Kidney epithelial cell (primary cell): ENCODE results near the gene BMAL1. TPM values are rescaled to one million over a fixed set of nuclear protein-coding genes. Genes with fewer than 3 reads are reported as not detected.
"Not testable (repeated sequence)": the region's sequence is repeated elsewhere in the genome, so short reads cannot be mapped to it uniquely, and the experiment has no call there.

ENCODE experiments used
- DNase-seq: peaks from one replicate; pipeline ENCODE4 v3.0.0-alpha.2; 2010; ENCODE audit warnings: low read depth
- H3K27me3 ChIP-seq: 2 replicates; pipeline ENCODE4 v1.6.0; 2011; ENCODE audit warnings: low read length; ENCODE audit not compliant: control insufficient read depth, insufficient read depth
- H3K36me3 ChIP-seq: 2 replicates; pipeline ENCODE4 v1.5.1; 2011; ENCODE audit warnings: low read length; ENCODE audit not compliant: control insufficient read depth, insufficient read depth
- H3K4me3 ChIP-seq: 2 replicates; pipeline ENCODE4 v1.5.1; 2011; ENCODE audit warnings: low read depth, mild to moderate bottlenecking, control low read depth, low read length
- total RNA-seq: library from RNA; depleted of rRNA; stranded (reverse); fragments of >200 nt; gene quantifications from 2 replicates; pipeline ENCODE4 v1.2.3, GENCODE V29; 2015
- TF ChIP-seq, protein P1 (sequence below): IDR thresholded peaks from 2 replicates; pipeline ENCODE4 v1.5.1; 2011; ENCODE audit warnings: mild to moderate bottlenecking, moderate library complexity, low read length, control low read depth, inconsistent platforms; ENCODE audit not compliant: insufficient read depth, poor library complexity, severe bottlenecking

The BMAL1 gene
- total RNA-seq, 1 donor from 2014 or later = 15.0 TPM

DNA sequence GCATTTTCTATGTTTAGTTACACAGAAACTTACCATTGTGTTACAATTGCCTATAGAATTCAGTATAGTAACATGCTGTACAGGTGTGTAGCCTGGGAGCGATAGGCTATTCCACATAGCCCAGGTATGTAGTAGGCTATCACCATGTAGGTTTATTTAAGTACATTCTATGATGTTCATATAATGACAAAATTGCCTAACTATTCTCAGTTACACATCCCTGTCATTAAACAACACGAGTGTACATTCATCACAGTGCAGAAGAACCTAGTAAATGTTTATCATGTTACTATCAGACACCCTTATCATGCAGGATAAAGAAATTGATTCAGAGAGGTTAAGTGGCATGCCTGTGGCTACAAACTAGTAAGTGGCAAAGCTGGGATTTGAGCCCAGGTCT lies 28.4 kb upstream of the BMAL1 start:
- no peak for DNase-seq
- H3K36me3 ChIP-seq = no peaks in the 10 kb centered on the region
- no peaks in the 10 kb centered on the region for H3K27me3 ChIP-seq
- TF ChIP-seq, protein P1, sequence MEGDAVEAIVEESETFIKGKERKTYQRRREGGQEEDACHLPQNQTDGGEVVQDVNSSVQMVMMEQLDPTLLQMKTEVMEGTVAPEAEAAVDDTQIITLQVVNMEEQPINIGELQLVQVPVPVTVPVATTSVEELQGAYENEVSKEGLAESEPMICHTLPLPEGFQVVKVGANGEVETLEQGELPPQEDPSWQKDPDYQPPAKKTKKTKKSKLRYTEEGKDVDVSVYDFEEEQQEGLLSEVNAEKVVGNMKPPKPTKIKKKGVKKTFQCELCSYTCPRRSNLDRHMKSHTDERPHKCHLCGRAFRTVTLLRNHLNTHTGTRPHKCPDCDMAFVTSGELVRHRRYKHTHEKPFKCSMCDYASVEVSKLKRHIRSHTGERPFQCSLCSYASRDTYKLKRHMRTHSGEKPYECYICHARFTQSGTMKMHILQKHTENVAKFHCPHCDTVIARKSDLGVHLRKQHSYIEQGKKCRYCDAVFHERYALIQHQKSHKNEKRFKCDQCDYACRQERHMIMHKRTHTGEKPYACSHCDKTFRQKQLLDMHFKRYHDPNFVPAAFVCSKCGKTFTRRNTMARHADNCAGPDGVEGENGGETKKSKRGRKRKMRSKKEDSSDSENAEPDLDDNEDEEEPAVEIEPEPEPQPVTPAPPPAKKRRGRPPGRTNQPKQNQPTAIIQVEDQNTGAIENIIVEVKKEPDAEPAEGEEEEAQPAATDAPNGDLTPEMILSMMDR = no peak
- no peak overlapping the region for H3K4me3 ChIP-seq

DNA sequence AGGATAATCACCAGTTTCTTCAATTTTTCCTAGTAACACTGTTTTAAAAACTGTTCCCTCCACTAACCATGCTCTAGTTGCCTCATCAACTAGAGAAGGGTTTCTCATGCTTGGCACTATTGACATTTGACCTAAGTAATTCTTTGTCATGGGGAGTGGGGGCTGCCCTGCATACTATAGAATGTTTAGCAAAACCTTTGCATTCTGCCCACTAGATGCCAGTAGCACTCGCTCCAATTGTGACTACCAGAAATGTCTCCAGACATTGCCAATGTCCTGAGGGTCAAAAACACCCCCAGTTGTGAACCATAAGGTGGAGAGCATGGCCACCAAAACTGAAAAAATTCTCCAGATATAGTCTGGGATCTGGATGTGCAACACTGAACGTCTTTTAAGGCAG lies 27.6 kb upstream of the BMAL1 start:
- DNase-seq = no peak
- no peaks in the 10 kb centered on the region for H3K36me3 ChIP-seq
- TF ChIP-seq, protein P1 = peak; percentile 18
- H3K4me3 ChIP-seq = no peak overlapping the region
- H3K27me3 ChIP-seq = no peaks in the 10 kb centered on the region

DNA sequence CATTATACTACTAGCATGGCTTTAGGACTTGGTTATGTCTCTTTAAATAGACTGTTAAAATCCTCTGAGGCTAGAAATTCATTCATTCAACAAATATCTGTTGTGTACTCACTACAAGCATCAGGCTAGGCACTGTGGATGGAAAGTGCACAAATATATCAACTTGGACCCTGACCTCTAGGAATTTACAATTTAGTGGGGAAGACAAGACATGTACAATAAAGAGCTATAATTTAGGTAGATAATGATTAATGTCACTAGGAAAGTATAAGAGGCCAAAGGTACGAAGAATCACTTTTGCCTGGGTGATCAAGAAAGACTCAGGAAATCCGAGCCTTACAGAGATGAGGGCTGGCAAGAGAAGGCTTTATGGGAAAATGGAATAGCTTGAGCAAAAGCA lies 25.6 kb upstream of the BMAL1 start:
- H3K36me3 ChIP-seq = no peaks in the 10 kb centered on the region
- TF ChIP-seq, protein P1 = no peak
- H3K27me3 ChIP-seq = no peaks in the 10 kb centered on the region
- no peak for DNase-seq
- no peak overlapping the region for H3K4me3 ChIP-seq

DNA sequence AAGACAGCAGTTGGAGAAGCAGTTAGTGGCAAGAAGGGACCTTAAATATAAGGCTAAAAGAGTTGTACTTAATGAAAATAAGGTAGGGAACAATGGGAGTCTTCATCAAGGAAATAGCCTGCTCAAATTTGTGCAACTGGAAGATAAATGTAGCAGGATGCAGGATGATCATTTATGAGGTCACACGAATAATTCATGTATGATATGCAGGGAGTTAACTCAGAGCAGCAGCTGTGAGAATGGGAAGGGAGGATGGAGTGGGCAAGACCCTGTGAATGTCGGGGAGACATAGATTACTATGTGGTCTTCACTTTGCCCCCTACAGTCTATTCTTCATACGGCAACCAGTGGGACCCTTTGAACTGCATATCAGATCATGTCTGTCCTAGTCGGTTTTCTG lies 25.2 kb upstream of the BMAL1 start:
- no peak for DNase-seq
- Histone ChIP-seq H3K27me3 (no peaks in the 10 kb centered on the region), H3K36me3 (no peaks in the 10 kb centered on the region), H3K4me3 (no peak overlapping the region)
- TF ChIP-seq, protein P1 = no peak

DNA sequence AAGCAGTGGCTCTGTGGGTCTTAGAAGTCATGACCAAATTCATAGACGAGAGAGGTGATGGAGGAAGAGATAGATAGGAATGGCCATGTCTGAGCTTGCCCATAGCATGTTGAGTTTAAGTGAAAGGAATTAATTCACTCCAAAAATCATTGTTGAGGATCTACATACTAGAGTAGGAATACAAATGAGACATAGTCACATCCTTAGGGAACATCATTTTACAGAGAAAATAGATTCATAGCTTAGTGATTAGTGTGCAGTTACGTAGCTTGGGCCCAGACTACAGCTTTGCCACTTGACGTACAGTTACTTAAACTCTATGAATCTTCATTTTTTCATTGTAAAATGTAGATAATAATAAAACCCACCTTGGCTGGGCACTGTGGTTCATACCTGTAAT lies 21.4 kb upstream of the BMAL1 start:
- DNase-seq = no peak
- H3K27me3 ChIP-seq = no peaks in the 10 kb centered on the region
- no peak overlapping the region for H3K4me3 ChIP-seq
- TF ChIP-seq, protein P1 = no peak
- no peaks in the 10 kb centered on the region for H3K36me3 ChIP-seq

DNA sequence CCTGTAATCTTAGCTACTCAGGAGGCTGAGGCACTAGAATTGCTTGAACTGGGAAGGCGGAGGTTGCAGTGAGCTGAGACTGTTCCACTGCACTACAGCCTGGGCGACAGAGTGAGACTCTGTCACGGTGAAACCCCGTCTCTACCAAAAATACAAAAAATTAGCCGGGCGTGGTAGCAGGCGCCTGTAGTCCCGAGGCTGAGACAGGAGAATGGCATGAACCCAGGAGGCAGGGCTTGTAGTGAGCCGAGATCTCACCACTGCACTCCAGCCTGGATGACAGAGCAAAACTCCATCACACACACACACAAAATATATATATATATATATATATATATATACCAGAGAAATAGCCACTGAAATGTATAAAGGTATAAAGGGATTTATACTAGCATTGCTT lies 19.5 kb upstream of the BMAL1 start:
- H3K4me3 ChIP-seq, DNase-seq, H3K36me3 ChIP-seq, H3K27me3 ChIP-seq: not testable (repeated sequence)

DNA sequence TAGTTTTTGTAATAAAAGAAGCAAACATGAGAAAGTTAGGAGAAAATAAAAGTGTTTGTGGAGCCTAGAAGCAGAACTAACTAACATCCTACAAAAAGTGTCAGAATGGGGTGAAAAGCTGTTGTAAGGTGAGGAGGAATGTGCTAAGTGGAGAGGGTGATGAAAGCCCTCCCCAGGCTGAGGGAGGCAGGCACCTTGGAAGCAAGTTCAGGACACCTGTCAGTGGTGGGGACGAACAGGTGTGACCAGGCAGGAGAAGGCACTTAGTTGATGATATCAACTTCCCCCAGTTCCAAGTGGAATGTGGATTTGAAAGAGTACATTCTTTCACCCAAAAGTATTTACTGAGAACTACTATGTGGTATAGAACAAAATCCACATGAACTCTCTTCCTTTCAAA lies 18.7 kb upstream of the BMAL1 start:
- Histone ChIP-seq H3K36me3 (no peaks in the 10 kb centered on the region), H3K27me3 (no peaks in the 10 kb centered on the region), H3K4me3 (no peak overlapping the region)
- TF ChIP-seq, protein P1 = no peak
- DNase-seq = no peak
